Hematopoietic multipotent progenitor cell treated with erythropoietin and hydrocortisone succinate and interleukin-3 and kit ligand, for 6 days (in vitro differentiated cells): ENCODE data around the gene B4GALNT2.
A peak's percentile ranks its signal among the peaks of the same experiment; 100 is the strongest.
"Not testable (repeated sequence)": the region's sequence is repeated elsewhere in the genome, so short reads cannot be mapped to it uniquely, and the experiment has no call there.

Experiments used
- DNase-seq: peaks from one replicate; pipeline ENCODE4 v3.0.0-alpha.2; 2015

Gene B4GALNT2

DNA sequence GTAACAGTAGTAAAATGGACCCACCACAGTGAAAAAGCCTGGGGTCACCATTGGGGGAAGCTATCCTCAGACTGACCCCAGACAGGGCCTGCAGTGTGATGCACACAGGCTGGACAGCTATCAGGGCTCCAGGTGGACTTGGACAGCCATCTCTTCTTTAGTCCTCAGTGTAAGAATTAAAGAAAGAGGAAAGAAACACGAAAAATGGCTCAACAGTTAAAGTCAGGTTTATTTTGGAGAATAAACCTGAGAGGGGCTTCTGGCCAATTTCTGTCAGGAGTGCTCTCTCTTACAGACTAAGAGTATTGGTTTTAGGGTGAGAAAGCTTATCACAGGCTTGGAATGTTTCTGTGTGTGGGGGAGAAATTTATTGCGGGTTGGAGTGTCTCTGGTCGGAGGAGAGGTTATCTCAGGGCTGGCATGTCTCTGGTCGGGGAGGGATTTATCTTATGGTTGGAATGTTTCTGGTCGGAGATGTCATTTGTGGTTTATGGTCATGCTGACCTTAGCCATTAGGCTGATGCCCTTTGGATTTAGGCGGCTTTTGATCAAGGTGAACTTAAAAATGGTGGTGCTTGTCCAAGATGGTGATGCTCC is 10.8 kb upstream of the B4GALNT2 start:
- DNase-seq: no peak

DNA sequence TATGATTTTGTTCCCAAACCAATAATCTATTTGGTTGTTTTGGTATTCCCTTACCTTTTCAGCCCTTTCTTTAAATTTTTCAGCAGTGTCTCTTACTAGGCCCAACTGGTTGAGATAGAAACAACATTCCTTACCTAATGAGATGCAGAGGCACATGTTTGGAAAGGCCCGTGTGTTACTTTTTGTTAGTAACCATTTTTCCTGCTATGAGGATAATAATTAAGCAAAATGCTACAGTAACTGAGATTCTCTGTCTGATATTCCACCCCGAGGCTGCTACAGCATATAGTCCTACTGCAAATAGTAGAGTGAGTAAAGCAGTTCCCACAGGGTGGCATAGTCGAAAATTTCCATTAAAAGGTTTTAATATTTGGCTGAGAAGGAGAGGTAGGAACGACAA is 10.0 kb upstream of the B4GALNT2 start:
- no peak for DNase-seq

DNA sequence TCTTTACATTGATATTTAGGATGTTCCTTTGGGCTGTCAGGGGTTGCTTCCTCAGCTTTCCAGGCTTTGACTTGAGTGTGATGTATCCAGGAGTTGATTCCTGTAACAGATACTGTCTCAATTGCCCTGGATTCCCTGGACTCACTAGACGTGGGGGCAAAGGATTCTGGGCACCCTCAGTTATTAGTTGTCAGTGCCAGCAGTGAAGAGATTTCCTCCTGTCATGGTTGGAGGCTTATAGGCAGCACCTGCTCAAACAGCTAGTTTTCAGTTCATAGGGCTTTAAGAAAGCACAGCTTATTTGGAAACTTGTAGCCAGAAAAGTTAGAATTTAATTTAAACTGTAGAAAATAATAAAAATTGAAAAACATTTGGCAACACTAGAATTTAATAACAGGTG is 9.5 kb upstream of the B4GALNT2 start:
- no peak for DNase-seq

DNA sequence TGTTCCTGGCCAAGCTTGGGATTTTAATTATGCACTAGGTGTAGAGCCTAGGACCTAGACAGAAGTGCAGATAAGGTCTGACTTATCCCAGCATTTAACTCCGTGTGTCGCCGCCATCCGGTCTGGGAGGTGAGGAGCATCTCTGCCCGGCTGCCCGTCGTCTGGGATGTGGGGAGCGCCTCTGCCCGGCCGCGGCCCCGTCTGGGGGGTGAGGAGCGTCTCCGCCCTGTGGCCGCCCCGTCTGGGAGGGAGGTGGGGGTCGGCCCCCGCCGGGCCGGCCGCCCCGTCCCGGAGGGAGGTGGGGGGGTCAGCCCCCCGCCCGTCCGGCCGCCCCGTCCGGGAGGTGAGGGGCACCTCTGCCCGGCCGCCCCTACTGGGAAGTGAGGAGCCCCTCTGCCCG is 7.1 kb upstream of the B4GALNT2 start:
- DNase-seq: no peak

DNA sequence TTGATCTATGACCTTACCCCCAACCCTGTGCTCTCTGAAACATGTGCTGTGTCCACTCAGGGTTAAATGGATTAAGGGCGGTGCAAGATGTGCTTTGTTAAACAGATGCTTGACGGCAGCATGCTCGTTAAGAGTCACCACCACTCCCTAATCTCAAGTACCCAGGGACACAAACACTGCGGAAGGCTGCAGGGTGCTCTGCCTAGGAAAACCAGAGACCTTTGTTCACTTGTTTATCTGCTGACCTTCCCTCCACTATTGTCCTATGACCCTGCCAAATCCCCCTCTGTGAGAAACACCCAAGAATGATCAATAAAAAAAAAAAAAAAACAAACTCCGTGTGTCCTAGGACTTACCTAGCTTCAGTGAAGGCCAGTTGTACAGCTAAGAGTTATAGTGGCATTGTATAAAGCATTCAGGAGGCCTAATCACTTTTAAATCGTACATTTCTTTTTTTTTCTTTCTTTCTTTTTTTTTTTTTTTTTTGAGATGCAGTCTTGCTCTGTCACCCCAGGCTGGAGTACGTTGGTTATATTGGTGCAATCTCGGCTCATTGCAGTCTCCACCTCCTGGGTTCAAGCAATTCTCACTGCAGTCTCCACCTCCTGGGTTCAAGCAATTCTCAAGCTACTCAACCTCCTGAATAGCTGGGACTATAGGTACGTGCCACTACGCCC is 6.2 kb upstream of the B4GALNT2 start:
- not testable (repeated sequence) for DNase-seq

DNA sequence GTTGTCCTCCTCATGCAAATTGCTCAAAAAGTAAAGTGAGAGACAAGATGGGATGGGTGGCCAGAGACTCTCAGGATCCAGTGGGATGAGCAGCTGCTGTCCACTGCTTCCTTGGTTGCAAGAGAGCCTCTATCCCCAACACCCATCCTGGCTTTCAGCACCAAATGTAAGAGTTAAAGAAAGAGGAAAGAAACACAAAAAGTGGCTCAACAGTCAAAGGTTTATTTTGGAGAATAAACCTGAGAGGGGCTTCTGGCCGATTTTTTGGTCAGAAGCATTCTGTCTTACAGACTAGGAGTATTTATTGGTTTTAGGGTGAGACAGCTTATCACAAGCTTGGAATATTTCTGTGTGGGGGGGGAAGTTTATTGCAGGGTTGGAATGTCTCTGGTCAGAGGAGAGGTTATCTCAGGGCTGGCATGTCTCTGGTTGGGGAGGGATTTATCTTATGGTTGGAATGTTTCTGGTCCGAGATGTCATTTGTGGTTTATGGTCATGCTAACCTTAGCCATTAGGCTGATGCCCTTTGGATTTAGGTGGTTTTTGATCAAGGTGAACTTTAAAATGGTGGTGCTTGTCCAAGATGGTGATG is 3.1 kb upstream of the B4GALNT2 start:
- not testable (repeated sequence) for DNase-seq

DNA sequence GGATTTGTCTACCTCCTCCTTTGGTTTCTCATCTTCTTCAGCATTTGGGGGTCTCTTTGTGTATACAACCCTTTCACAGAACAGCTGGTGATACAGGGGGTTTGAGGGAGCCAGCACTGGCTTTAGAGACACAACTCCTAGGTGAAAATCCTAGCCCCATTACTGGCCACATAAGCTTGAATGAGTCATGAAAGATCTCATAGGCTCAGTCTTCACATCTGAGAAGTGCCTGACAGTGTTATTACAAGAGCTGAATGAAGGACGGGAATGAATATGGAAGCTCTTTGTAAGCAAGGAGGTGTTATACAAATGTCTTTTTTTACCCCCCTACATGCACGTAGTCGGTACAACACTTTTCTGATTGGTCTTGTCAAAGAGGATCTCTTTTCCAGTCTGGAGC is 1.7 kb upstream of the B4GALNT2 start:
- DNase-seq: no peak

DNA sequence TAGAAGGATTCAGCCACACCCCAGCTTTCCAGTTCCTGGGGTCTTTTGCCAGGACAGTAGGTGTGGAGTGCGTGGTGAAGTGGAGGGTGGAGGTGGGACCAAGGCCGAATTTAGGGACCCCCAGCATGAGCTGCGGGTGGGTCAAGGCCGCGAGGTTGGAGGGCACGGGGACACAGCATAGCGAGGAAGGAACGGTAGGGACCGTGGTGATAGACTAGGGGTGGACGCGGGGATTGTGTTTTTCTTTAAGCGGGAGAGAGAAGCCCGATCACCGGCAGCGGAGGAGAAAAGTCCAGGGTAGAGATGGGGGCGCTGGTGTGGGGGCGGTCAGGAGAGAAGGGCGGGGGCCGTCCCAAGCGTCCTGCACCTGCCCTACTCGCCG is 261 bp upstream of the B4GALNT2 start:
- peak; percentile 7 for DNase-seq

DNA sequence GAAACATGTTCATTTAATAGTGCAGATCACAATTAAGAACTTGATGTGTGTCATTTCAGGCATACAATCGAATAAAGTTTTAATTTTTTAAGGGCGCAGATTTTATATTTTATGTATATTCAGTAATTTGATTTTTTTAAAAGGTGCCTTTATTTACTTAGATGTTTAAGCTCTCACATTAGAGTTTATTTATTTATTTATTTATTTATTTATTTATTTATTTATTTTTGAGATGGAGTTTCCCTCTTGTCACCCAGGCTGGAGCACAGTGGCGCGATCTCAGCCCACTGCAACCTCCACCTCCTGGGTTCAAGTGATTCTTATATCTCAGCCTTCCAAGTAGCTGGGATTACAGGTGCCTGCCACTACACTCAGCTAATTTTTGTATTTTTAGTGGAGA is 3.8 kb downstream of the B4GALNT2 start:
- DNase-seq: no peak

DNA sequence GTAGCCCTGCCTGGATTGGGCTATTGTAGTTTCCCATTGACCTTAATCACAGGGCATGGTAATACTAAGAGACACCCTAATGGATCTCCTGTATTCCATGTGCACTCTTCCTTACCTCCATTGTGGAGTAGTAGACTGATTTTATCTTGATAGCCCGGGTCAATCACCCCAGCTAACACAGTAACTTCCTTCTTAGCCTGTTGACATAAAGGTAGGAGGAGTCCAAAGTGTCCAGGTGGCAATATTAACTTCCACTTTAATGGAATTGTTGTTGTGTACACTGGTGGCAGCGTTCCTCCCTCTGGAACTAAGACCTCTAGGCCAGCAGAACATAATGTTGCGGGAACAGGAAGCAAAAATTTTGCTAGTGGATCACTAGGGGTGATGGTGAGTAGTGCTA is 13.1 kb downstream of the B4GALNT2 start:
- not testable (repeated sequence) for DNase-seq

DNA sequence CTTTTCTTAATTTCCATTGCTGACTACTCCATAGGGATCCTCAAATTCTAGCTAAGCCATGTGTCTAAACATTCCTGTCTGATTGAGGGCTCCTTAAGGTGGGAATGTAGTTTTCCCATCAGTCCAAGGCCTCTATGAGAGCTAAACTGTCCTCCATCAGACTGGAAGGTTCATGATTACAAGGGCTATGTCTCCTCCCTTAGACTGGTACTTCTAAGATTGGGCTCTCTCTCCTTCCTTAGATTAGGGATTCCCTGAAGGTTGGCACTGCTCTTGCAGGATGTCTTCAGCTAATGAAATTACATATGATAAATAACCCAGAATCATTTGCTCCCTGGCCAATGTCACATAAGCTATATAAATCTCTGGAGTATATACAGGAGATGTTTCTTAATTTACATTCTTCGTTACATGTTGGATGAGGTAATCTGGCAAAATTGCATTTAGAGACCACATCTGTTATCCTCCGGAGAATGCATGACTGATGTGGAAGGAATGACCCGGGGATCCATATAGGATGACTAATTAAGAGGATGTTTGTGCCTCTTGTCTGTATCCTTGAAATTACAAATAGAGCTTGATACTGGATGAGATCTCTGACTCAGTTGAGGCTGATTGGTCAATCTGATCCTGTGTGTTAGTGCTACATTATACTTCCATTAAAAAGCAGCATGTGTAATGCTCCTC is 14.2 kb downstream of the B4GALNT2 start:
- no peak for DNase-seq

DNA sequence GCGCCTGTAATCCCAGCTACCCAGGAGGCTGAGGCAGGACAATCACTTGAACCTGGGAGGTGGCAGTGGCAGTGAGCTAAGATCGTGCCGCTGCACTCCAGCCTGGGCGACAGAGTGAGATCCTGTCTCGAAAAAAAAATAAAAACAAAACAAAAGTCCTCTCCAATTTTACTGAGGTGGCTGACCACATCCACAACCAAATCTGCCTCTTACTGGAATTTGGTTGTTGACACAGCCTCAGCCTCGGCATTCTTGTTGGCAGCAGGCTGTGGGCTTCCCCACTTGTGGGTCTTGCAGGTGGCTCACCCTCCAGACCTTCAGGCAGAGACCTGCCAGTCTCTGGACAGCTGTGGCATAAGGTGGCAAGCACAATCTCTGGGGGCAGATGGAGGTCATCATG is 15.6 kb downstream of the B4GALNT2 start:
- no peak for DNase-seq

DNA sequence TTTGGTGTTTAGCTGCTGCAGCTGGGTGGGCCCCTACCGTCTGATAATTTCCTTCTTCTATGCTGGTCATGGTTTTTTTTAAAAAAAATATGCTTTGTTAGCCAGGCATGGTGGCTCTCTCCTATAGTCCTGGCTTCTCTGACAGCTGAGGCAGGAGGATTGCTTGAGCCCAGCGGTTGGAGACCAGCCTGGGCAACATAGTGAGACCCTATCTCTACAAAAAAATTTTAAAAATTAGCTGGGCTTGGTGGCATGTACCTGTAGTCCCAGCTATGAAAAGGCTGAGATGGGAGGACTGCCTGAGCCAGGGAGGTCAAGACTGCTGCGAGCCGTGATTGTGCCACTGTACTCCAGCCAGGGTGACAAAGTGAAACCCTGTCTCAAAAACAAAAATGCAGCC is 19.4 kb downstream of the B4GALNT2 start:
- DNase-seq: no peak

DNA sequence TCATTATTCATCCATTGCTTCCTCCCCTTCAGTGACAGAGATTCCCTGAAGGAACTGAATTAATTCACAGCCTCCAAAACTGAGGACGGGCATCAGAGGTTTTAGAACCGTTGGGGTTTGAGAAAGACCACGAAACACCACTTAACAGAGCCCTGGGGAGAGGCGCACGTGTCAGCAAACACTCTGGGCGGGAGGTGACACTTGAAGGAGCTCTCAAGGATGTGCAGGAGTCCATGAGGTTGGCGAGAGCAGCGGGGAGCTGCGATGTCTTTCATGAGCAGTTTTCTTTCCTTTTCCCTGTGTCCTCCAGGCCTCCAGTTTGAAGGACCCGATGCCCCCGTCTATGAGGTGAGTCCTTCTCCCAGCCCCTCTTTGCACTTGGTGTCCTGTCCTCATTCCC is 23.7 kb downstream of the B4GALNT2 start:
- DNase-seq: no peak

DNA sequence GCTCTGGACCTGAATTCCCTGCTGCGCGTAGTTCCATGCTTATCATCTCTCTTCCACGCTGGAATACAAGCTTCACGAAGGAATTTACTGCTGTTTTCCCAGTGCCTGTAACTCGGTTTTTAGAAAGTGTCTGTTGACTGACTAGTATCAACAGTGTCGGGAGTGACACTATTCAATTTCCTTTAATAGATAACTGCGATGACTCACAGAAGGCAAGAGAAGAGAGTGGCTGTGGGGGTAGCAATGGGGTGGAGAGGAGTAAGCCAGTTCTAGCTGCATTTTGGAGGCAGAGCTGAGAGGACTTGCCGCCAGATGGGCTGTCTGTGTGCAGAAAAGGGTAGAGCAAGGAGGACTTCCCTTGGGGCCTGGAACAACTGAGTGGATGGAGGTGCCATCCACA is 25.2 kb downstream of the B4GALNT2 start:
- peak; percentile 41 for DNase-seq

DNA sequence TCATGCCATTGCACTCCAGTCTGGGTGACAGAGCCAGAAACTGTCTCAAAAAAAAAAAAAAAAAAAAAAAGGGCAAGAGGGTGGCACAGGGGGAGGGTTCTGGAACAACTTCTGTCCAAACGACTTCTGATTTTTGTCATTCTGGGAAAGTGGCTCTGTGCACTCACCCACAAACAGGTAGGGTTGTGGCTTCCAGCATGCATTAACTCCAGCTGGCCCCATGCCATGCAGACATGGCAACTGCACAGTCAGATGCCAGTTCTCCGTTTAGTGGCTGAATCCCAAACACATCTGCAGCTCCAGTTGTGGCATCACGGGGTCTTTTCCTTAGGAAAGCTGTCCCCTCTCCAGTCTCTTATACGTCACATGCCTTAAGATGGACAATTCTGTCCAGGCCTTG is 30.3 kb downstream of the B4GALNT2 start:
- DNase-seq: no peak

DNA sequence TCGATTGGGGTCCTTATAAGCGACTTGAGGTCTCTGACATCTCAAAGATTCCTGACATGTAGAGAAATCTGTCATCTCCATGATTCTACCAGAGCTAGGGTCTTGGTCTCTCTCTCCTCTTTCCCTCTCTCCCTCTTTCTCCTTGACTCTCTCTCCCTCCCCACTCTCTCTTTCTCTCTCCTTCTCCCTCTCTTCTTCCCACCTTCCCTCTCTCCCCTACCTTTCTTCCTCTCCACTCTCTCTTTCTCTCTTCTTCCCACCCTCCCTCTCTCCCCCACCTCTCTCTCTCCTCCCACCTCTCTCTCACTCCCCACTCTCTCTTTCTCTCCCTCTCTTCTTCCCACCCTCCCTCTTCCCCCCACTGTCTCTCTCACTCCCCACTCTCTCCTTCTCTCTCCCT is 32.6 kb downstream of the B4GALNT2 start:
- DNase-seq: no peak

DNA sequence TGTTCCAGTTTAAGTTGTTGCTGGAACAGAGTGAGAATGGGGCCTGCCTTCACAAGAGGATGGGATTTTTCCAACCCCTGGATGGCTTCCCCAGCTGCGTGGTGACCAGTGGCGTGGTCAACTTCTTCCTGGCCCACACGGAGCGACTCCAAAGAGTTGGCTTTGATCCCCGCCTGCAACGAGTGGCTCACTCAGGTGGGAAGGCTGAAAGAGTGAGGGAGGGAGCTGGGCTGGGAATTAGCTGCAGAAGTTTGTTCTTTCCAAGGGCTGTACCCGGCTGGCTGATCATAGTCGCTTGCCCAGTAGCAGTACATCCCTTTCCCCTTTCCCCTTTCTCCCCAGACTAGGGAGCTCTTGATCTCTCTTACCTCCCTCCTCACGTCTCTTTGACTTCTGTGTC is 36.1 kb downstream of the B4GALNT2 start:
- DNase-seq: no peak

DNA sequence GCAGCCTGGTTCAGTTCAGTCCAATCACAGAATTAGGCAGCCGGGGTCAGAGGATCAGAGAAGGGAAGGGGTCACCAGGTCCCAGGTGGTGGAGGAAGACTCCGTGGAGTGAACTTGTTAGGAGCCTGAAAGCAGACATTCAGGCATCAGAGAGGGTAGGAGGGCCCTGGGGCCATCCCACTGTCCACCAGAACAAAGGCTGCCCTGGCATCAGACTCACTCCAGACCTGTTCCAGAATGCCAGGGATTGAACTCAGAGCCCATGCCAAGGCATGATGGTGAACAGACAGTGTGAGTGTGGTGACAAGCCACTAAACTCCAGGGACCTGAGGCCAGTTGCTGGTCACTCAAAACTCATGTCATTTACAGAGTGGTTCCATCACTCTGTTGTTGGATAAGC is 37.6 kb downstream of the B4GALNT2 start:
- DNase-seq: no peak

DNA sequence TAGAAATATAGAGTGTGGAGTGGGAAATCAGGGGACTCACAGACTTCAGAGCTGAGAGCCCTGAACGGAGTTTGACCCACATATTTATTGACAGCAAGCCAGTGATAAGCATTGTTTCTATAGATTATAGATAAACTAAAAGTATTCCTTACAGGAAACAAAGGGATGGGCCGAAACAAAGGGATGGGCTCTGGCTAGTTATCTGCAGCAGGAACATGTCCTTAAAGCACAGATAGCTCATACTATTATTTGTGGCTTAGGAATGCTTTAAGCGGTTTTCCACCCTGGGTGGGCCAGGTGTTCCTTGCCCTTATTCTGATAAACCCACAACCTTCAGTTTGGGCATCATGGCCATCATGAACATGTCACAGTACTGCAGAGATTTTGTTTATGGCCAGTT is 38.1 kb downstream of the B4GALNT2 start:
- not testable (repeated sequence) for DNase-seq

DNA sequence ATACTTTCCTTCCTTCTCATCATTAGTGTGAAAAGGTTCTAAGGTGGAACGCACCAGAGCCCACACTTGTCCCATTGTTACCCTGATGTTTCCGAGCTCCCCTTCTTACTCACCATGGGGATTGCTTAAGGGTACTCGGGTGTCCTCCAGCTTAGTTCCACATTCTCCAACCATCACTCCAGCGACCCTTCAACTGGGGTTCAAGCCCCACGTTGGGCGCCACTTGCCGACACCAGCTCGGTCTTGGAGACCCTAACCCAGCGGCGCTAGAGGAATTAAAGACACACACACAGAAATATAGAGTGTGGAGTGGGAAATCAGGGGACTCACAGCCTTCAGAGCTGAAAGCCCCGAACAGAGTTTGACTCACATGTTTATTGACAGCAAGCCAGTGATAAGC is 43.4 kb downstream of the B4GALNT2 start:
- DNase-seq: not testable (repeated sequence)

DNA sequence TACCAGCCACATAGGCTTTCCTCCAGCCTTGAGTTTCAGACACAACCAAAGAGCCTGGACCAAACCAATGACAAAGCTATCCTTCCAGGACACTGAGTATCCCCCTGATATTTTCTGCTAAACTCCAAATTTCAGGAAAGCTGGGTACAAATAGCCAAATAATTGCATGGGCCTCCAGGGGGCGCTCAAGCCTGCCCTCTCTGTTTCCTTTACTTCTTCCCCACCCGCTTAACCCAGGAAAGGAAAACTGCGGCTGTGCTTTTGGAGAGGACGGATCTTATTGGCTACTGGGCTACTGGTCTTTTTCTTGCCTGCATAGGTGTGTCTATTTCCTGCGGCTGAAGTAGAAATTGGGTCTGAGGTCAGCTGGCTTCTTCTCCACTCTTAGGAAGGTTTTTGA is 47.7 kb downstream of the B4GALNT2 start:
- peak; percentile 80 for DNase-seq

DNA sequence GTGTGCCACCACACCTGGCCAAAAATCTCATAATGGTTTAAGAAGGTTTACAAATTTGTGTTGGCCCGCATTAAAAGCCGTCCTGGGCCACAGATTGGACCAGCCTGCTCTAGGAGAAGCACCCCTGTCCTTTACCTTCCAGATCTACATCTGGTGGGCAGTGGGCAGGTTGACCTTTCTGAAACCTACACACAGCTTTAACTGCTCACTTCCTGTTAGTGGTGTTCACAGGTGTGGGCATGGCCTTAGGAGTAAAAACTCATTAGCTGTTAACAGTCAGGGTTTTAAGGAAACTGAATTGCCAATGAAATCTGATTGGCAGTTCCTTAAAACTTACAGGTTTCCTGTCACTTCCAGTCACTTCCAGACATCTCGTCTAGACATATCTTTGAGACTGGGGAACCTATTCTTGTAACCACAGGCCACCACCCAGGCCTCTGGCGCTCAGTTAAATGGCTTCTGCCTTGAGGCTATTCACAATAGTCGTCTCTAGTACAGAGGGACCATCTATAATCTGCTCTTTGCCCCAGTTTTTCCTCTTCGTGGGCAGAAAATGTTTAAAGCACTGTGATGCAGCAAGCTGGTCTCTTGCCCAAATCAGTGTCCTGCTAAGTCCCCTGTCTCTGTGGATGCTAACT is 48.5 kb downstream of the B4GALNT2 start:
- no peak for DNase-seq

DNA sequence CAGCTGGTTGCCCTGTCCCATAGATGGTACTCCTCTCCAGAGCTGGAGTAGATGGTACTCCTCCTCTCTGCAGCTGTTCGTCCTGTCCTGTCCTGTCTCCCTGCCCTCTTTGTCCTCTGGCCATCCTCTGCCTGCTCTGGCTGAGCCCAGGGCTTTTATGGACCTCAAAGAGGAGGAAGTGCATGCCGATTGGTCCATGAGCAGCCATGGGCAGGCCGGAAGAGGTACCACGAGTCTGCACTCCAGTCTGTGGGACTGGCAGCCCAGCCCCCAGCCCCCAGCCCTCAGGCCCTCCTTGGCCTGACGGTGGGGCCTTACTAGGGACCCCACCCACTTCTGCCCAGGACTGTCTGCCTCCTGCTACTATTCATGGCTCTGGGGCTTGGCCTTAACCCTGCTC is 50.8 kb downstream of the B4GALNT2 start:
- DNase-seq: no peak
